ENCODE data around the gene CENPS.
"Not testable (repeated sequence)": the region's sequence is repeated elsewhere in the genome, so short reads cannot be mapped to it uniquely, and the experiment has no call there.

The CENPS gene

DNA sequence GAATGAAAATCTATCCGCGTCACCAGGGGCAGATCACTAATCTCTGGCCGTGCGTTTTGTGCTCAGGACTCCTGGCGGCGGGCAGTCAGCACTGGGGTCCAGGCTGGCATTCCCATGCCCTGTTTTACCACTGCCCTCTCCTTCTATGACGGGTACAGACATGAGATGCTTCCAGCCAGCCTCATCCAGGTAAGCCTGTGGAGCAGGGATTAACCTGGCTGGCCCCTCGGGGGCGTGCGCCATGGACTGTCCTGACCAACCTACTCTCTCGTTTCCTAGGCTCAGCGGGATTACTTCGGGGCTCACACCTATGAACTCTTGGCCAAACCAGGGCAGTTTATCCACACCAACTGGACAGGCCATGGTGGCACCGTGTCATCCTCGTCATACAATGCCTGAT, 10.9 kb upstream of the CENPS start:
- FAIRE-seq, result no peak
- DNase-seq (ENCODE audit: low spot score), result no peak

DNA sequence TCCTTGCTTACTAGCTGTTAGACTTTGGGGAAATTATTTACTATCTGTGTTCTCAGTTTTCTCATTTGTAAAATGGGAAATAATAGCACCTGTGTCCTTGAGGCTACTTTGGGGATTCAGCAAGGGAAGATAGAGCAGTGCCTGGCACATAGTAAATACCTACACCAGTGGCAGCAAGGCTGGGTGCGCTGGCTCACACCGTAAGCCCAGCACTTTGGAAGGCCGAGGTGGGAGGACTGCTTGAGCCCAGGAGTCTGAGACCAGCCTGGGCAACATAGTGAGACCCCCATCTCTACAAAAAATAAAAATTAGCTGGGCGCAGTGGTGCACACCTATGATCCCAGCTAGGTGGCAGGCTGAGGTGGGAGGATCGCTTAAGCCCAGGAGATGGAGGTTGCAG, 8.6 kb upstream of the CENPS start:
- DNase-seq (ENCODE audit: low spot score), result no peak
- no peak for FAIRE-seq

GRCh38 chr1:10424034-10424433, 6.2 kb upstream of the CENPS start:
- no peak for DNase-seq (ENCODE audit: low spot score)

GRCh38 chr1:10424651-10425050, 5.6 kb upstream of the CENPS start:
- FAIRE-seq (no peak), DNase-seq (ENCODE audit: low spot score) (no peak)

More at GRCh38 chr1:10424034-10424433, 6.2 kb upstream of the CENPS start:
- FAIRE-seq, result no peak

DNA sequence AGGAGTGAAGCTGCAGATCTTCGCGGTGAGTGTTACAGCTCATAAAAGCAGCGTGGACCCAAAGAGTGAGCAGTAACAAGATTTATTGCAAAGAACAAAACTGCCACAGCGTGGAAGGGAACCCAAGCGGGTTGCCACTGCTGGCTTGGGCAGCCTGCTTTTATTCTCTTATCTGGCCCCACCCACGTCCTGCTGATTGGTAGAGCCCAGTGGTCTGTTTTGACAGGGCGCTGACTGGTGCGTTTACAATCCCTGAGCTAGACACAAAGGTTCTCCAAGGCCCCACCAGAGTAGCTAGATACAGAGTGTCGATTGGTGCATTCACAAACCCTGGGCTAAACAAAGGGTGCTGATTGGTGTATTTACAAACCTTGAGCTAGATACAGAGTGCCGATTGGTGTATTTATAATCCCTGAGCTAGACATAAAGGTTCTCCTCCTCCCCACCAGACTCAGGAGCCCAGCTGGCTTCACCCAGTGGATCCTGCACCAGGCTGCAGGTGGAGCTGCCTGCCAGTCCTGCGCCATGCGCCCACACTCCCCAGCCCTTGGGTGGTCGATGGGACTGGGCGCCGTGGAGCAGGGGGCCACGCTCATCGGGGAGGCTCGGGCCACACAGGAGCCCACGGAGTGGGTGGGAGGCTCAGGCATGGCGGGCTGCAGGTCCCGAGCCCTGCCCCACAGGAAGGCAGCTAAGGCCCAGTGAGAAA, 4.3 kb upstream of the CENPS start:
- FAIRE-seq; DNase-seq (ENCODE audit: low spot score): not testable (repeated sequence)

- not testable (repeated sequence) for FAIRE-seq; DNase-seq (ENCODE audit: low spot score)
These were observed 3.7 kb upstream of the CENPS start for GRCh38 chr1:10426535-10426848.

GRCh38 chr1:10428984-10429383, 1.2 kb upstream of the CENPS start:
- no peak for FAIRE-seq
- no peak for DNase-seq (ENCODE audit: low spot score)

- no peak for DNase-seq (ENCODE audit: low spot score)
These were observed 391 bp upstream of the CENPS start for GRCh38 chr1:10429868-10430215.

GRCh38 chr1:10431070-10431730, 967 bp downstream of the CENPS start:
- DNase-seq (ENCODE audit: low spot score) (no peak), FAIRE-seq (no peak)

More at GRCh38 chr1:10429868-10430215, 391 bp upstream of the CENPS start:
- no peak for FAIRE-seq

- FAIRE-seq, result no peak
- DNase-seq (ENCODE audit: low spot score), result no peak
These were observed 2.9 kb downstream of the CENPS start for GRCh38 chr1:10432910-10433700.

DNA sequence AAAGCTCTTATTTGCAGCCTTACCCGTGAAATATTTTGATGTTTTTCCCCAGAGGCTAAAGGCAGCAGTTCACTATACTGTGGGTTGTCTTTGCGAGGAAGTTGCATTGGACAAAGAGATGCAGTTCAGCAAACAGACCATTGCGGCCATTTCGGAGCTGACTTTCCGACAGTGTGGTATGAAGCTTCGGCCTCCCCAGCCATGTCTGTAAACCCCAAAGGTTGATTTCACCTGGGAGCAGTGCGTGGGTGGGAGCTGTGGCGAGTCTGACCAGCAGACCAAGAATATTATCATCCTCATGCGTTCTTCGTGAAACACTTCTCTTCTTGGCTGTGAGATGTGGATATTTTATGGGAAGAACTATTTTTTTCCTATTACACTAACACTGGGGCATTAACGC, 3.6 kb downstream of the CENPS start:
- FAIRE-seq, result no peak

DNA sequence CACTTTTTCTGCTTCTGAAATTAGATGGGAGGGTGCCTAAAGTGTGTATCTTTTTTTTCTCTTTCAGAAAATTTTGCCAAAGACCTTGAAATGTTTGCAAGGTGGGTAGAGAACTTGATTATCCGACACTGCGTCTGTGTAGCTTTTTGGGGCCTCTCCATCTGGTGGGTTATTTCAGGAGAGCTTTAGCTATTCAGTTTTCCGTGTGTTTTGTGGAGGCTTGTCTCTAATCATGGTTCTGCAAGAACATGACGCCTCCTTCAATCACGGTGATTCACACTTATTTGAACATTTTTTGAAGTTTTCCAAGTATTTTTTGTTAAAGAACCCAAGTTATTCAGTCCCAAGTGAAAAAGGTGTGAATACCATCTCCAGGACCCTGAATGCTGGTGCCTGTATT, 4.4 kb downstream of the CENPS start:
- DNase-seq (ENCODE audit: low spot score), result no peak
- no peak for FAIRE-seq

More for the DNA sequence above, 3.6 kb downstream of the CENPS start:
- DNase-seq (ENCODE audit: low spot score), result no peak

- DNase-seq (ENCODE audit: low spot score) (no peak), FAIRE-seq (no peak)
These were observed 6.8 kb downstream of the CENPS start for GRCh38 chr1:10437052-10437451.

GRCh38 chr1:10438677-10439163, 8.5 kb downstream of the CENPS start:
- FAIRE-seq (no peak), DNase-seq (ENCODE audit: low spot score) (no peak)

- no peak for FAIRE-seq
These were observed 10.1 kb downstream of the CENPS start for GRCh38 chr1:10440305-10440704.

DNA sequence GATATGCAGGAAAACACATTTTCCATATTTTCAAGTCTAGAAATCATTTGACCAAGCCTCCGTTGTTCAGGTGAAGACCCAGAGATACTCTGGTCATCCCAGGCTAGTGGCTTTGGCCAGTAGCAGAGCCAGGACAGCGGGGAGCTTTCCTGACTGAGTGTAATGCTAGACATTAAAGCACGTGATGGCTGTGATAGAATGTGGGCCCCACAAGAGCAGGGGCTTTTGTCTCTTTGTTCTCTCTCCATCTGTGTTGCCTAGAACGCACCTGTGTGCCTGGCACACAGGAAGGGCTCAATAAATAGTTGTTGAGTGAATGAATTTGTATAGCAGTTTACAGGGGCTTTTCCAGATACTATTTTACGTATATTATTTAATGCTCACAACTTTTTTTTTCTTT, 10.6 kb downstream of the CENPS start:
- no peak for DNase-seq (ENCODE audit: low spot score)
- no peak for FAIRE-seq

More at GRCh38 chr1:10440305-10440704, 10.1 kb downstream of the CENPS start:
- DNase-seq (ENCODE audit: low spot score), result no peak

DNA sequence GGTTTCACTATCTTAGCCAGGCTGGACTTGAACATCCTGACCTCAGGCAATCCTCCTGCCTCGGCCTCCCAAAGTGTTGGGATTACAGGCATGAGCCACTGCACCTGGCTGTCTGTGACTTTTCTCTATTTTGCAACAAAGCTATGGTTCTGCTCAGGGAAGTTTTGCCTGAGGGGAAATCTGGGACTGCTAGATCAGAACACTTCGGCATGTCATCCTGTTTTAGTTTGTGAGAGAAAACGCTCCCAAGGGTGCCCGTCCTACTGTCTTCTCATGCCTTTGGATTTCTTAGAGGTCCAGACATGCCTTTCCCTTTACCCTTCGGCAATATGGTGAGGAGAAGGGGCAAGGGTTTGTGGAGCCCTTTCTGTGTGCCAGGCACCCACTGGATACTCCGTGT, 14.0 kb downstream of the CENPS start:
- DNase-seq (ENCODE audit: low spot score), result no peak
- FAIRE-seq, result no peak

- FAIRE-seq, result no peak
- no peak for DNase-seq (ENCODE audit: low spot score)
These were observed 14.7 kb downstream of the CENPS start for GRCh38 chr1:10444795-10445397.

DNA sequence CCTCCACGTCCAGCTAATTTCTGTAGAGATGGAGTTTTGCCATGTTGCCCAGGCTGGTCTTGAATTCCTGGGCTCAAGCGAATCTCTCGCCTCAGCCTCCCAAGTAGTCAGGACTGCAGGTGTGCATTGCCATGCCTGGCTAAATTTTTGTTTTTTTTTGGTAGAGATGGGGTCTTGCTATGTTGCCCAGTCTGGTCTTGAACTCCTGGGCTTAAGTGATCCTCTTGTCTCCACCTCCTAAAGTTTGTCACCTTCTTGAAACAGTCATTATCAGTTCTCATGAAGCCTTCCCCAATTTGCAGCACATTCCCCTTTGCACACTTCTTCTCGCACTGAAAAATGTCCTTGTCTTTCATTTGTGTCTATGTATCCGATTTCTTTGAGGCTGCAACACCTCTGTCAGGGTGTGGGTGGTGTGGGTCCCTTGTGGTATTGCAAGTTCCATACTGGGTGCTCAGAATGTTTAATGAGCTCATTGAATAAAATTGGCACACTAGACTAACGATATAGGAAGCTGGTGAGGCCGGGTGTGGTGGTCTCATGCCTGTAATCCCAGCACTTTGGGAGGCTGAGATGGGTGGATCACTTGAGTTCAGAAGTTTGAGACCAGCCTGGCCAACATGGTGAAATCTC, 16.7 kb downstream of the CENPS start:
- DNase-seq (ENCODE audit: low spot score), result no peak
- FAIRE-seq, result no peak

GRCh38 chr1:10449751-10450150, 19.5 kb downstream of the CENPS start, which contains the start of gene CORT:
TSS of gene CORT (plus strand) at chr1:10450031. CDS start at chr1:10450224, 193 bp downstream.
- no peak for DNase-seq (ENCODE audit: low spot score)
- no peak for FAIRE-seq

- no peak for FAIRE-seq
- no peak for DNase-seq (ENCODE audit: low spot score)
These were observed 20.1 kb downstream of the CENPS start for GRCh38 chr1:10450156-10450814.
